WTC11 (cell line): ENCODE measurements around the gene KCNC3. TPM values are rescaled to one million over a fixed set of nuclear protein-coding genes. Genes with fewer than 3 reads are reported as not detected.
A peak's percentile ranks its signal among the peaks of the same experiment; 100 is the strongest.

Source experiments
- E2F5 ChIP-seq: sonication (generic); formaldehyde crosslinking; IDR thresholded peaks from 2 replicates; pipeline ENCODE4 v1.8.1; 2022; ENCODE audit warnings: mild to moderate bottlenecking, moderate library complexity, missing genetic modification reagents
- ELF4 ChIP-seq: sonication (generic); formaldehyde crosslinking; IDR thresholded peaks from 2 replicates; pipeline ENCODE4 v1.8.1; 2022; ENCODE audit warnings: low read depth, mild to moderate bottlenecking, moderate library complexity, missing genetic modification reagents
- EMX1 ChIP-seq: fragments of 250-450 bp; sonication (Bioruptor Pico); IDR thresholded peaks from 2 replicates; pipeline ENCODE4 v1.8.0; 2021; ENCODE audit warnings: mild to moderate bottlenecking
- FOXP4 ChIP-seq: sonication (generic); formaldehyde crosslinking; IDR thresholded peaks from 2 replicates; pipeline ENCODE4 v1.8.0; 2022; ENCODE audit warnings: mild to moderate bottlenecking, missing genetic modification reagents
- GRHL2 ChIP-seq: fragments of 250-450 bp; sonication (Bioruptor Pico); IDR thresholded peaks from 2 replicates; pipeline ENCODE4 v1.8.0; 2022; ENCODE audit warnings: mild to moderate bottlenecking, moderate library complexity; ENCODE audit not compliant: insufficient replicate concordance, severe bottlenecking
- HMGA2 ChIP-seq: fragments of 250-450 bp; sonication (Bioruptor Pico); IDR thresholded peaks from 2 replicates; pipeline ENCODE4 v1.4.0; 2021; ENCODE audit warnings: mild to moderate bottlenecking, moderate library complexity
- HMGXB4 ChIP-seq: sonication (generic); formaldehyde crosslinking; IDR thresholded peaks from 2 replicates; pipeline ENCODE4 v1.8.1; 2023; ENCODE audit warnings: mild to moderate bottlenecking, moderate library complexity, missing genetic modification reagents
- MLX ChIP-seq: sonication (generic); formaldehyde crosslinking; IDR thresholded peaks from 2 replicates; pipeline ENCODE4 v1.8.1; 2023; ENCODE audit warnings: mild to moderate bottlenecking, missing genetic modification reagents, moderate library complexity
- MXD4 ChIP-seq: fragments of 250-450 bp; sonication (Bioruptor Pico); IDR thresholded peaks from 2 replicates; pipeline ENCODE4 v1.8.0; 2021; ENCODE audit warnings: mild to moderate bottlenecking, moderate library complexity, borderline replicate concordance
- OVOL2 ChIP-seq: fragments of 250-450 bp; sonication (Bioruptor Pico); IDR thresholded peaks from 2 replicates; pipeline ENCODE4 v1.9.0; 2021; ENCODE audit warnings: mild to moderate bottlenecking, borderline replicate concordance
- SMAD3 ChIP-seq: sonication (generic); formaldehyde crosslinking; IDR thresholded peaks from 2 replicates; pipeline ENCODE4 v1.8.0; 2022; ENCODE audit warnings: missing genetic modification reagents, mild to moderate bottlenecking, borderline replicate concordance
- SOX15 ChIP-seq: fragments of 250-450 bp; sonication (Bioruptor Pico); IDR thresholded peaks from 2 replicates; pipeline ENCODE4 v1.9.0; 2021; ENCODE audit warnings: mild to moderate bottlenecking
- ZNF138 ChIP-seq: sonication (generic); formaldehyde crosslinking; conservative IDR thresholded peaks from 2 replicates; pipeline ENCODE4 v1.8.1; 2022; ENCODE audit warnings: mild to moderate bottlenecking, moderate library complexity, missing genetic modification reagents
- ZNF219 ChIP-seq: sonication (generic); formaldehyde crosslinking; IDR thresholded peaks from 2 replicates; pipeline ENCODE4 v1.8.0; 2023; ENCODE audit warnings: missing genetic modification reagents, mild to moderate bottlenecking, borderline replicate concordance
- ZNF532 ChIP-seq: fragments of 250-450 bp; sonication (Bioruptor Pico); IDR thresholded peaks from 2 replicates; pipeline ENCODE4 v1.9.0; 2021; ENCODE audit warnings: mild to moderate bottlenecking, borderline replicate concordance
- total RNA-seq: library from RNA; stranded (reverse); gene quantifications from 3 replicates; pipeline ENCODE4 v1.2.3, GENCODE V29; 2021
- TF ChIP-seq, protein P1 (sequence below): sonication (generic); formaldehyde crosslinking; IDR thresholded peaks from 2 replicates; pipeline ENCODE4 v1.8.1; 2022; ENCODE audit warnings: low read depth, missing genetic modification reagents, borderline replicate concordance
- TF ChIP-seq, protein P2 (sequence below): sonication (generic); formaldehyde crosslinking; IDR thresholded peaks from 2 replicates; pipeline ENCODE4 v1.8.1; 2022; ENCODE audit warnings: missing genetic modification reagents, borderline replicate concordance
- TF ChIP-seq, protein P3 (sequence below): sonication (generic); formaldehyde crosslinking; conservative IDR thresholded peaks from 2 replicates; pipeline ENCODE4 v1.8.1; 2022; ENCODE audit warnings: mild to moderate bottlenecking, missing genetic modification reagents
- TF ChIP-seq, protein P4 (sequence below): sonication (generic); formaldehyde crosslinking; IDR thresholded peaks from 2 replicates; pipeline ENCODE4 v1.8.1; 2023; ENCODE audit warnings: mild to moderate bottlenecking, missing genetic modification reagents, moderate library complexity
- TF ChIP-seq, protein P5 (sequence below): sonication (generic); formaldehyde crosslinking; IDR thresholded peaks from 2 replicates; pipeline ENCODE4 v1.8.1; 2023; ENCODE audit warnings: mild to moderate bottlenecking, missing genetic modification reagents

The KCNC3 gene
- total RNA-seq, 1 experiment from 2014 or later = 8.5 TPM

GRCh38 chr19:50325310-50326100, 3.7 kb downstream of the KCNC3 start (continued):
- TF ChIP-seq ZNF532 (CRISPR knock-in tag) (no peak), EMX1 (CRISPR knock-in tag) (no peak), MLX (CRISPR knock-in tag) (no peak), ELF4 (CRISPR knock-in tag) (0 out of 2 replicates have a peak, but pooled peaks have one; percentile 40), ZNF219 (peak; percentile 87; the same call in 1 of the 2 replicates), FOXP4 (CRISPR knock-in tag) (peak; percentile 65), E2F5 (CRISPR knock-in tag) (no peak), HMGXB4 (CRISPR knock-in tag) (no peak), ZNF138 (CRISPR knock-in tag) (no peak), MXD4 (CRISPR knock-in tag) (no peak), GRHL2 (CRISPR knock-in tag) (no peak), OVOL2 (CRISPR knock-in tag) (no peak), SOX15 (CRISPR knock-in tag) (no peak), HMGA2 (CRISPR knock-in tag) (no peak), SMAD3 (CRISPR knock-in tag) (peak; percentile 75; the same call in 1 of the 2 replicates)
- TF ChIP-seq, protein P1, sequence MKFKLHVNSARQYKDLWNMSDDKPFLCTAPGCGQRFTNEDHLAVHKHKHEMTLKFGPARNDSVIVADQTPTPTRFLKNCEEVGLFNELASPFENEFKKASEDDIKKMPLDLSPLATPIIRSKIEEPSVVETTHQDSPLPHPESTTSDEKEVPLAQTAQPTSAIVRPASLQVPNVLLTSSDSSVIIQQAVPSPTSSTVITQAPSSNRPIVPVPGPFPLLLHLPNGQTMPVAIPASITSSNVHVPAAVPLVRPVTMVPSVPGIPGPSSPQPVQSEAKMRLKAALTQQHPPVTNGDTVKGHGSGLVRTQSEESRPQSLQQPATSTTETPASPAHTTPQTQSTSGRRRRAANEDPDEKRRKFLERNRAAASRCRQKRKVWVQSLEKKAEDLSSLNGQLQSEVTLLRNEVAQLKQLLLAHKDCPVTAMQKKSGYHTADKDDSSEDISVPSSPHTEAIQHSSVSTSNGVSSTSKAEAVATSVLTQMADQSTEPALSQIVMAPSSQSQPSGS (CRISPR knock-in tag) = no peak
- TF ChIP-seq, protein P2, sequence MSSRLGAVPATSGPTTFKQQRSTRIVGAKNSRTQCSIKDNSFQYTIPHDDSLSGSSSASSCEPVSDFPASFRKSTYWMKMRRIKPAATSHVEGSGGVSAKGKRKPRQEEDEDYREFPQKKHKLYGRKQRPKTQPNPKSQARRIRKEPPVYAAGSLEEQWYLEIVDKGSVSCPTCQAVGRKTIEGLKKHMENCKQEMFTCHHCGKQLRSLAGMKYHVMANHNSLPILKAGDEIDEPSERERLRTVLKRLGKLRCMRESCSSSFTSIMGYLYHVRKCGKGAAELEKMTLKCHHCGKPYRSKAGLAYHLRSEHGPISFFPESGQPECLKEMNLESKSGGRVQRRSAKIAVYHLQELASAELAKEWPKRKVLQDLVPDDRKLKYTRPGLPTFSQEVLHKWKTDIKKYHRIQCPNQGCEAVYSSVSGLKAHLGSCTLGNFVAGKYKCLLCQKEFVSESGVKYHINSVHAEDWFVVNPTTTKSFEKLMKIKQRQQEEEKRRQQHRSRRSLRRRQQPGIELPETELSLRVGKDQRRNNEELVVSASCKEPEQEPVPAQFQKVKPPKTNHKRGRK = no peak
- TF ChIP-seq, protein P3, sequence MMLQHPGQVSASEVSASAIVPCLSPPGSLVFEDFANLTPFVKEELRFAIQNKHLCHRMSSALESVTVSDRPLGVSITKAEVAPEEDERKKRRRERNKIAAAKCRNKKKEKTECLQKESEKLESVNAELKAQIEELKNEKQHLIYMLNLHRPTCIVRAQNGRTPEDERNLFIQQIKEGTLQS (CRISPR knock-in tag) = no peak
- TF ChIP-seq, protein P4, sequence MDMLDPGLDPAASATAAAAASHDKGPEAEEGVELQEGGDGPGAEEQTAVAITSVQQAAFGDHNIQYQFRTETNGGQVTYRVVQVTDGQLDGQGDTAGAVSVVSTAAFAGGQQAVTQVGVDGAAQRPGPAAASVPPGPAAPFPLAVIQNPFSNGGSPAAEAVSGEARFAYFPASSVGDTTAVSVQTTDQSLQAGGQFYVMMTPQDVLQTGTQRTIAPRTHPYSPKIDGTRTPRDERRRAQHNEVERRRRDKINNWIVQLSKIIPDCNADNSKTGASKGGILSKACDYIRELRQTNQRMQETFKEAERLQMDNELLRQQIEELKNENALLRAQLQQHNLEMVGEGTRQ (CRISPR knock-in tag) = peak; percentile 50
- TF ChIP-seq, protein P5, sequence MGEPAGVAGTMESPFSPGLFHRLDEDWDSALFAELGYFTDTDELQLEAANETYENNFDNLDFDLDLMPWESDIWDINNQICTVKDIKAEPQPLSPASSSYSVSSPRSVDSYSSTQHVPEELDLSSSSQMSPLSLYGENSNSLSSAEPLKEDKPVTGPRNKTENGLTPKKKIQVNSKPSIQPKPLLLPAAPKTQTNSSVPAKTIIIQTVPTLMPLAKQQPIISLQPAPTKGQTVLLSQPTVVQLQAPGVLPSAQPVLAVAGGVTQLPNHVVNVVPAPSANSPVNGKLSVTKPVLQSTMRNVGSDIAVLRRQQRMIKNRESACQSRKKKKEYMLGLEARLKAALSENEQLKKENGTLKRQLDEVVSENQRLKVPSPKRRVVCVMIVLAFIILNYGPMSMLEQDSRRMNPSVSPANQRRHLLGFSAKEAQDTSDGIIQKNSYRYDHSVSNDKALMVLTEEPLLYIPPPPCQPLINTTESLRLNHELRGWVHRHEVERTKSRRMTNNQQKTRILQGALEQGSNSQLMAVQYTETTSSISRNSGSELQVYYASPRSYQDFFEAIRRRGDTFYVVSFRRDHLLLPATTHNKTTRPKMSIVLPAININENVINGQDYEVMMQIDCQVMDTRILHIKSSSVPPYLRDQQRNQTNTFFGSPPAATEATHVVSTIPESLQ (CRISPR knock-in tag) = no peak
